NOMO-1 treated with DMSO at 0.1 percent for 48 hours (cell line): ENCODE measurements around the gene TSSK2.

Source experiments
- DNase-seq: peaks from one replicate; lab custom pipeline; 2025; ENCODE audit not compliant: unreplicated experiment; lab: John Stamatoyannopoulos, UW

The TSSK2 gene

DNA sequence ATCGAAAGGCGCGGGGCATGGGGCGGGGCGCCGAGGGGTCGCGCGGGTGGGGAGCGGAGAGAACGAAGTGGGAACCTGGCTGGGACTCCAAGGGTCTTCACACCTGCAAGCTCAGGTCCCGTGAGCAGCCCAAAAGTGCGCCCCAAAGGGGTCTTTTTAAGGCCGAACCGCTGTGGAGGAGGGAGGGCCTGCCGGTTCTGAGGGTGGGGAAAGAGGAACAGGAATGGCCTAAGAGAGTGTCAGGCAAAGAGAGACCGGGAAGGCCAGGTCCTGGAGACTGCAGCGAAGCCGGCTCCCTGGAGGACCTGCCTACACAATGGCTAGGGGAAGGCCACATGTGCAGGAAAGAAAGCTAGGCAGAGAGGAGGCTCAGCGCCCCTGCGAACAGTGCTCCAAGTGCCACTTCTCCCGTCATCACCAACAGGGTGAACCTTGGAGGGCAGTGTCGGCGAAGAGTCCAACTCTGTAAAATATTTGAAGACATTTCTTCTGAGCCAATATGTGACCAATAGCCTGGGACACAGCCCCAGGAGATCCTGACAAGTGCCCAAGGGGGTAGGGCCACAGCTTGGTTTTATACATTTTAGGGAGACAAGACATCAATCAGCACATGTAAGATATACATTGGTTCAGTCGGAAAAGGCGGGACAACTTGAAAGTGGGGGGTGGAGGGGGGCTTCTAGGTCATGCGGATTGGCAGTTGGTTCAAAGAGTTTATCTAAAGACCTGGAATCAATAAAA, 8.2 kb upstream of the TSSK2 start:
- DNase-seq = no peak

DNA sequence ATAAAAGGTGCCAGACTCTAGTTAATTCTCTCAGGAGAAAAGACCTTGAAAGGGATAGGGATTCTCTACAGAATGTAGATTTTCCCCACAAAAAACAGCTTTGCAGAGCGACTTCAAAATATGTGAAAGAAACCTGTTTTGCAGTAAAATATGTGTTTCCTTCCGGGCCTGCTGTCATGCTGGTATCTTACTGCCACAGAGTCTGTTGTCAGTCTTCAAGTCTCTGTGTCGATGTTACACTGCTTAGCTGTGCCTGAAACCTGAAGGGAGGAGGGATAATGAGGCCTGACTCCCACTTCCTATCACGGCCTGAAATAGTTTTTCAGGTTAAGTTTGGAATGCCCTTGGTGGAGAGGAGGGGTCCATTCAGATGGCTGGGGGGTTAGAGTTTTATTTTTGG, 7.2 kb upstream of the TSSK2 start:
- no peak for DNase-seq

DNA sequence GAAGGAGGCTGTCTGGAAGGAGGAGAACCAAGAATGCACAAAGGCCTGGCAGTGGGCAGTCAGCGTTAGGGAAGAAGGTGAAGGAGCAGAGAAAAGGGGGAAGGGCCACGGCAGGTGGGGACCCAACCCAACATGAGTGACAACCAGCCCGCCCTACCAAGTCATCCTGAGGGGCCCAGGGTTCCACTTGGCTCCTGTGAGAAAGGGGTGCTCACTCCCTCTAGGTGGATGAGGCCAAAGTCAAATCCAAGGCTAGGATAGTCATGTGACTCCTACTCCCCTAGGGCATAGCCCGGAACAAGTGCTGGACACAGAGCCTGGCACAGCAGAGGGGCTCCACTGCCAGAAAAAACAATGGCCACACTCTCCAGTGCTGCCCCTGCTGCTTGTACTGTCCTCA, 6.7 kb upstream of the TSSK2 start:
- DNase-seq = no peak

DNA sequence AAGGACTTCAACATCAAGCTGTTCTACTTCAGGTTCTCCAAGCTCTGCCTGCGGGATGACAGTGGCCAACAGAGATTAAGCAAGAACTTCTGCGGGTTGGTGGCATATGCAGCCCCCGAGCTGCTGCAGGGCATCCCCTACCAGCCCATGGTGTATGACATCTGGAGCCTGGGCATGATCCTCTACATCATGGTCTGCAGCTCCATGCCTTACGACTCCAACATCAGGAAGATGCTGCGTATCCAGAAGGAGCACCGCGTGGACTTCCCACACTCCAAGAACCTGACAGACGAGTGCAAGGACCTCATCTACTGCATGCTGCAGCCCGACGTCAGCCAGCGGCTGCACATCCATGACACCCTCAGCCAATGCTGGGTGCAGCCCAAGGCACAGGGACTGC, 6.1 kb upstream of the TSSK2 start:
- no peak for DNase-seq

DNA sequence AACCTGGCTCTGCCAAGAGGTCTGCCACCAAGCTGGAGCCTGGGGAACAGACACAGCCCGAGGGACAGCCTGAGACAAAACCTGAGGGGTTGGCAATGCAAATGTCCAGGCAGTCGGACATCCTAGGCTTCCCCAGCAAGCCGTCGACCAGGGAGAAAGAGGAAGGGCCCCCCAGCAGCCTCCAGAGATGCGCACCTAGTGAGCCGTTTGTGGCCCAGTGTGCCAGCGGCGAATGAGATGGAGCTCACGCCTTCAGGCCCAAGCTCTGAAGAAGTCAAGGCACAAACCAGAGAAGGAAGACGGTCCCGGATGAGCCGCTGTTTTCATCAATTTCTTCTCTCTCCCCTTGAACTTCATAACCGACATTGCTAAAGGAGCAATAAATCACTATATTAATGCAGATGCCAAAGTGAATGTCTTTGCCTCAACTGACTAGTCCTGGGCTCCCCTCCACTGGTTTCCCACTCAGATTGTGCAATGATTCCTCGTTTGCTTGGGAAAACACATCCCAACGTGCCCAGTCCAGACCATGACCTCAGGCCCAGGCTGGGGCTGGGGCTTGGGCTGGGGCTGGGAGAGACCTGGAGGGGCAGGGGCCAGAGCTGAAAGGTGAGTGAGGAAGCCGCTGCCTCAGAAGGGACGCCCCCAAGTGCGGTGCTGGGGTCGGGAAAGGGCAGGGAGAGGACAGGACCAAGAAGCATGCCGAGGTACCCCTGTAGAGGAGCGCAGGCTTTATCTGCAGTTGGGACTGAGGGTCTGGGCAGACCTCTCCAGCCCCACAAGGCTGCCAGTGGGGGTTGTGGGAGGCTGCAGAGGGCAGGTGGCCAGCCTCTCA, 5.4 kb upstream of the TSSK2 start:
- no peak for DNase-seq

DNA sequence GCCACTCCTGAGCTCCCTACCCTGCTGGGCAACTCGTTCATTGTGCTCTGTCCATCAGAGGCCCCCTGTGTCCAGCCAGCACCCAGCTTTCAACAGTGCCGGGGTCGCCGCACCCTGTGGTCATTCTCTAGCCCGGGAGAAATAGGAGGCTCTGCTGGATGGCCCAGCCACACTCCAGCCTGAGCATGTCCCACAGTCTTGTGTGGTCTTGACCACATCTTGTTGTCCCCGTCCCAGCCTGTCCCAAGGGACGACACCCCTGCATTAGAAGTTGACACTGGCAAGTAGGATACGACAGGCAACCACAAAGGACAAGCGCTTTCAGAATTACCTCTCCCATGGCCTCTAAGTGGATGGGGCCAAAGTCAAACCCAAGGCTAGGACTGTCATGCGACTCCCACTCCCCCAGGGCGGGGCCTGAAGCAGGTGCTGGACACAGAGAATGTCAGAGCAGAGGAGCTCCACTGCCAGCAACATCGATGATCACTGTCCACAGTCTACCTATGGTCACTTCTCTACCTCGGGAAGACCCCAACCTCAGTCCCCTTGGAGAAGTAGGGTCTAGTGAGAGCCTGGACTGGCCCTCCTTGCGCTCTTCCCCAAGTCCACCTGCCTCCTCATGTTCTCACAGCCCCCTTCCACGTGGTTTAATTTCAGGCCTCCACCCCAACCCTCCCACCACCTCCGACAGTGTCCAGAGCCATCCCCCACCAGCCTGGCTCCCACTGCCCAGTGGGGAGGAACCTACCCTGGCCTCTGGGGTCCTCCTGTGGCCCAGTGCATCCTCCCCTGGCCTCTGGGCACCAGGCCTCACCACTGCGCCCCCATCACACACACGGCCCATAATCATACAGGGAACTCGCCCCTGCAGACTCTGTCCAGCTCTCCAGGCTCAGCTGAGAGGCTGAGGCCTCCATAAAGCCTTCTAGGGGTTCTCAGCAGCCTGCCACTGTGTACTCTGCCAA, 4.5 kb upstream of the TSSK2 start:
- DNase-seq = no peak

DNA sequence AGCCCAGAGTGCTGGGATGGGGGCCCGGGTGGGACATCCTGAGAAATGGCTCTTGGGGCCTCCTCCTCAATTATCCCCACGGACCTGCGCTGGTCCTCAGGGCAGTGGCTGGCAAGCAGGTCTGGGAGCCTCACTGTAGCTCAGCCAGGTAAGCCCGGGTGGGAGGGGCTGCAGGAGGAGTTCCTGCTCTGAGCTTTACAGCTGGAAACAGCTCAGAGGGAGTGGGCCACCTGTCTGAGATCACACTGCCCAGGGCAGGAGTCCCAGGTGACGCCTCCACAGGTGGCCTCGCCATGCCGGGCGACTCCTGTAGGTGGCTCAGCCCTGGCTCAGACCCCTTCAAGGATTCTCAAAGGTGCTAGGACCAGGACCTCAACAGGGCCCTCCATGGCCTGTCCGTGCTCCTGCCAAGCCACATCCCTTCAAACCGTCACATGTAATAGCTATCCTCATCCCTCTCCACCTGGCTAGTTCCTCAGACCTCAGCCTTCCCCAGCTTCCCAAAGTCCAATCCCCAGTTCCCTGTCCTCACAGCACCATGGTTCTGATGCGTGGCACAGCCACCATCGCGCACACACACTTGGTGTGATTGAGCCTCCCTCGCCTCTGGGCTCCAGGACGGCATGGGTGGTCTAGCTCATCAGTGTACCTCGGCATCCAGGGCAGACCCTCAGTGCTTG, 3.6 kb upstream of the TSSK2 start:
- no peak for DNase-seq

DNA sequence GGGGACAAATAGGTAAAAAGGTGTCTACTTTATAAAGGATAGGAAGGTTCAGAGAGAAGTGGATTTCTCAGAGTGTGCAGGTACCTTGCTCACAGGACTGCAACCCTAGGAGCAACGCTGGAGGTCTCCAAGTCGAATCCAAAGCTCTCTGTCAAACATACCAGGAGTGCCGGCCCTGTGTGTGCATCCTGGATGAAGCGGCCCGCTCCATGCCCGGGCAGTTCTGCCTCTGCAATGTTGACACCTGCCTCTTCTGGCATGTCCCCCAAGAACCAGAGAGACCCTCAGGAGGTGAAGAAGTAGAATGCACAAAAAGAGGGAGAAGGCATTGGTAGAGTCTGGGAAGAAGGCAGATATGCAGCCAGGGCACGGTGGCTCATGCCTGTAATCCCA, 3.1 kb upstream of the TSSK2 start:
- no peak for DNase-seq

DNA sequence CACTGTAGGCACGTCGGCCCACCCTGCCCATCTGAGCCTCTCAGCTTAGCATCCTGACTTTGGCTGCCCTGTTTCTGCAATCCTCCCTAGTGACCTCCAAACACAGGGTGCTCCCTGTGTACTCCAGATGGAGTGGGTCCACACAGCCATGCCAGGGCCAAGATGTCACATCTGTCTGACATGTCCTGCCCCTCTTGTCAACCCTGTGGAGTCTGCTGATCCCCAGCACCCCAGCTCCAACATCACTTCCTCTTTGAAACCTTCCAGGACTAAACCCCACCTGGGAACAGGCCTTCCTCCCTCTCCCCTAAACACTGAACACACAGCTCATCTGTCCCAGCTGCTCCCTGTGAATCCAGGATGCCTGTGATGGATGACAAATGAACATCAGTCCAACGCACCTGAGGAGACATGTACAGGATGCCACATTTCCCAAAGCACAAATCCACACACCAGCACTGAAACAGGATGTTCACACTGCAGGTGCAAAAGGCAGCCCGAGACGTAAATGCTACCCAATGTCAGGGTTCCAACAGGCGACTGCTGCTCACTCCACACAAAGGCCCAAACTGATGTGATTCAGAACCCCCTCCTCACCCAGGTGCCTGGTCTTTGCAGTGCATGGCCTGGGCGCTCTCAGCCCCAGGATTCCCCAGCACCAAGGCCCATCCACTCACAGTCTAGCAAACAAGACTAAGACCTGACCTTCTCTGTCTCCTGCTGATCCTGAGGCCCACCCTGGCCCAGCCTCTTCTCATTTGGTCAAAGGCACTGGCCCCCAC, 2.0 kb upstream of the TSSK2 start:
- DNase-seq = no peak

DNA sequence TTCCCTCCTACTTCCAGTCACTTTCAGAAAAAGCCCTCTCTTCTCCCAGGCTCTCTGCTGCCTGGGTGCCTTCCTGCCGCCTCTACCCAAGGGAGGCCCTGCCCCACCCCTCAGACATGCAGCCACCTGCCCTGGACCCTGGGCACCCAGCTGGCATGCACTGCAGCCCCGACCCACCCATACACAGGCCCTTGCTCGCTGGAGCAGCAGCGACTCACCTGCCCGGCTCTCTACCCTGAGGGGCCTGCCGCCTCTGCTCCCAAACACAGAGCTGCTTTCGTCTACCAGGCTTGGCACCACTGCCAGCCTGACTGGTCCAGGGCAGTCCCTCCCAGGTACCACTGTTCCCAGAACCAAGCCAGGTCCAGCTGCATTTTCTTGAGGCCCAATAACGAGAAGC, 1.2 kb upstream of the TSSK2 start:
- DNase-seq = no peak

DNA sequence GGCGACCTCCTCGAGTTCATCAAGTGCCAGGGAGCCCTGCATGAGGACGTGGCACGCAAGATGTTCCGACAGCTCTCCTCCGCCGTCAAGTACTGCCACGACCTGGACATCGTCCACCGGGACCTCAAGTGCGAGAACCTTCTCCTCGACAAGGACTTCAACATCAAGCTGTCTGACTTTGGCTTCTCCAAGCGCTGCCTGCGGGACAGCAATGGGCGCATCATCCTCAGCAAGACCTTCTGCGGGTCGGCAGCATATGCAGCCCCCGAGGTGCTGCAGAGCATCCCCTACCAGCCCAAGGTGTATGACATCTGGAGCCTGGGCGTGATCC, 542 bp downstream of the TSSK2 start:
- DNase-seq = no peak

DNA sequence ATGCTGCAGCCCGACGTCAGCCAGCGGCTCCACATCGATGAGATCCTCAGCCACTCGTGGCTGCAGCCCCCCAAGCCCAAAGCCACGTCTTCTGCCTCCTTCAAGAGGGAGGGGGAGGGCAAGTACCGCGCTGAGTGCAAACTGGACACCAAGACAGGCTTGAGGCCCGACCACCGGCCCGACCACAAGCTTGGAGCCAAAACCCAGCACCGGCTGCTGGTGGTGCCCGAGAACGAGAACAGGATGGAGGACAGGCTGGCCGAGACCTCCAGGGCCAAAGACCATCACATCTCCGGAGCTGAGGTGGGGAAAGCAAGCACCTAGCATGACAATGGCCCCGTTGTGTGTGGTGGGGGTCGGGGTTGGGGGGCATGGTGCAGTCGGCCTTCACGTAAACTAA, 1.0 kb downstream of the TSSK2 start:
- DNase-seq = no peak

DNA sequence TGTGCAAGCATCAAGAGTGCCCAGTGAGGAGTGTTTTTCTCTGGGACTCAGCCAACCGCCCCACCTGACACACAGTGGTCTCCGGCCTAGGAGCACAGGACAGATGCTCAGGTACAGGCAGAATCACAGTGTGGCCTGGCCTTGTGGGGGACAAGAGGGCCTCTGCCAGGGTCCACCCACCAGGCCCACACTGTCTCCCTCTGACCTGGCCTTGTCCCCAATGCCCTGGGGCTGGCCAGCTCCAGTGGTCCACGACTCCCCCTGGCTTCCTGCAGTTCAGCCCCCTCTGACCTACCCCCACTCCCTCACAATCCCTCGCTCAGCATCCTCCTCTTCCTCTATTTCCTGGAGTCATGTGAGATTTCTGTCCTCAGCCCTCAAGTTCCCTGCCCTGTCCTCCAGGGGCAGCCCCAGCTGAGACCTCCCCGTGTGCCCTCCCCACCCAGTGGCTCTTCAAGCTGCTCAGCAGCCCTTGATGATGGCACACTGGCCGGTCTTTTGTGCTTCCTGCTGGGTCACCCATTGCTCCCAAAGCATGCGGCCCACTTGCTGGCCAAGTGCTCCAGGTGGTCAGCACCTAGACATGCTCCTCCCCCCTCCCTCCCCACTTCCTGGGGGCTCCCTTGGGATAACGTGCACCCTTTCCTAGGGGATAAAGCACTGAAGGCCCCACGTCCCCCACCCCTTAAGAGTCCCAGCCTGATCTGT, 1.7 kb downstream of the TSSK2 start:
- no peak for DNase-seq

DNA sequence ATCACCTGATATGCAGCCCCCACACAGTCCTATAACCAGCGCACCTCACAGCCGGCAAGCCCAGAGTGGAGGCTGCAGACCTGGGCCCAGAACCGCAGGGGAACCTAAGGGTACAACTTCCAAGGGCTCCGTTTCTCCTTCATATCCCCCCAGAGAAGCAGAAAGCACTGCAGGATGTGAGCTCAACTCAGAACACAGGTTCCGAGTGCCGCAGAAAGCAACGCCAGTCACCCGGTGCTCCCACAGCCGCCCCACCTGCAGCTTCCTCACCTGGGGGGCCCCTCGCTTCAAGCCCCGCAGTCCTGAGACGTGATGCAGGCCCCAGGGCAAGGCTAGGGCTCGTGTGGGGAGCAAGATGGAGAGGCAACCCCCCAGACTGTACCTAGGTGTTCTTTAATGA, 2.5 kb downstream of the TSSK2 start:
- DNase-seq = no peak

DNA sequence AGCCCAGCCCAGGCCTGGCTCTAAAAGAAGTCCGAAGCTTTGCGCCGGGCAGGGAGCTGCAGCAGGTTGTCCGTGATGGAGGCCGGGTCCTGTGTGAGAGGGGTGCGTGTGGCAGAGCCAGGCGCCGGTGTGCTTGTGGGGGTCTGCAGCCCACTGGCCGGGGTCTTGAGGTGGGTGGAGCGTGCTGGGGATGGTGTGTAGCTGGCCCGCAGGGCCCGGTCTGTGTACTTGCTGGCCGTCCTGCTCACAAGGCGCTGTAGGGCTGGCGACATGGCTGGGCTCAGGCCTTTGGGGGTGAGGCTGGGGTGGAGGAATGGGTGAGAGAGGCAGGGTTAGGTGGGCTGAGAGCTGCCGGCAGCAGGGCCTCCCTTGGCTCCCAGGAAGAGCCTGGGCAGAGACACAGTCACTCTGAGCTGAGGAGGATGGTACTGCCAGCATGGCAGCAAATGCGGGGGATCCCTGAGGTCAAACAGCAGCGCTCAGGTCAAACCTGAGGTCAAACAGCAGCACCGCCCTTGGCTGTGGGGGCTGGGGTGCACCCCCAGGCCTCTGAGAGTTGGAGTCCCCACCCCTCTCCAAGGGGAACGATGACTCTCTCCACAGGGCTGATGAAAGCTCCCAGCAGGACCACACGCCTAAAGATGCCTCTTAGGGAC, 3.2 kb downstream of the TSSK2 start:
- no peak for DNase-seq

DNA sequence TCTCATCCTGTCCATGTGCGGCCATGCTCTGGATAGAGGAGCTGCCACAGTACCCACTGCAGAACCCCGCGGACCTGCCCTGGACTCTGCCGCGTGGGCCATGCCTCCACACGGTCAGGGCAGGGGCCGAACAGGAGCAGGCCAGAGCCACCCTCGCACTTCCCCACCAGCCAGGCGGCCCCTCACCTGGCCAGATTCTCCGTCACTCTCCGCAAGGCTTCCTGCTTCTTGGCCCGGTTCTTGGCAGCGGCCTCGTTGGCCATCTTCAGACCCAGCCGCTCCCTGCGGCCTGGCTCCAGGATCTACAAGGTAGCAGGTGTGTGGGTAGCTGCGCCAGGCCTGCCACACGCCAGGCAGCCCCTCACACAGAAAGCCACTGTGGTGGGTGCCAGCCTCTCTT, 3.8 kb downstream of the TSSK2 start:
- no peak for DNase-seq

DNA sequence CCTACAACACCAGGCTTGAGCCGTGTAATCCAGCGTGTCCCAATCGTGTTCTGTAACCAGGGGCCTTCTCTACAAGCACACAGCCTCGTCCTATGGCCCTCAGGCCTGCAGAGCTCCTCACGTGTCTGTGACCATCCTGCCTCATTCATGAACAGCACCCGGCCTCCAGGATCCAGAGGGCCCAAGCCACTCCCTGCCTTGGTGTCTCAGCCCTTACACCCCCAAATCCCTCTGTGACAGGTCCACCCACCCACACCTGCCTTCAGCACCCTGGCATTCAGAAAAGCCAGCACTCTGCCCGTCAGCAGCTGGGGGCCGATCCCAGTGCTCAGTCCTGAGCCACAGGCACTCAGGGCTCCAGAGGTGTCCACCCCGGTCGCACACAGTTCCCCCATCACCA, 5.8 kb downstream of the TSSK2 start:
- DNase-seq = no peak

DNA sequence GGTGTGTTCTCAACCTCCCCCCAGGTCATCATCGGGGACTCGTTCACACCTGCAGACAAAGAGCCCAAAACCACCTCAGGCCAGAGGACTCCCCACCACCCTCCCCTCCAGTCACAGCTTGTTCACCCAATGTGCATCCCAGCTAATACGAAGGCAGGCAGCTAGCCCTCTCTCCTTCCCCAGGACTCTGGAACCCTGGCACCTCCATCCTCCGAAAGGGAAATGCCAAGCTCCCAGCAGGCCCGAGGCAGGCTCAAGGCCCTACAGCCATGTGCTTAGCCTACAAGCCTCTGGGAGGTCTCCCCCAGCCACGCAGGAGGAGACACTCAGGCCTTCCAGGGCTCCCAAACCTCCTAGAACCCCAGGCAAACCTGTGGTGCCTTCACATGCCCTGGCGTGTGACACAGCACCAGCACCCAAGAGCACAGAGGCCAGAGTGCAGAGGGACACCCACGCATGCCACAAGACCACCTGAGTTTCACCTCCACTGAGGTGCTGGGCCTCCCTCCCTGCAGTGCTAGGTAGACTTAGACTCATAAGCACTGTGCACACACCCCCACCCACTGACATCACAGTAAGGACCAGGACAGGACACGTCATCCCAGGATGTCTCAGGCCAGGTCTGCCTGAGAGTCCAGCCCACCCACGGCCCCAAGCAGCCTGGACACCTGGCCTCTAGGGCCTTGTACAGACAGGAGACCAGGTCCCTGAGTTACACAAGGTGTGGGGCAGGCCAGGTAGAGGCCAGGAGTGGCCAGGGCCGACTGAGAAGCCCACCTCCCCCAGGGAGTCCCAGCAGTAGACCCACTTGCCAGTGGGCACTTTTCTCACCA, 6.5 kb downstream of the TSSK2 start:
- no peak for DNase-seq
